Activated CD8-positive, alpha-beta memory T cell treated with anti-CD3 and anti-CD28 coated beads for 4 hours (primary cell): ENCODE measurements around the gene KCND3.

Experiments
- DNase-seq, 2 donors: peaks; one replicate each; pipeline ENCODE4 v3.0.0-alpha.2; 2020; ENCODE audit warnings: low read depth in 2 of 2

The KCND3 gene

DNA sequence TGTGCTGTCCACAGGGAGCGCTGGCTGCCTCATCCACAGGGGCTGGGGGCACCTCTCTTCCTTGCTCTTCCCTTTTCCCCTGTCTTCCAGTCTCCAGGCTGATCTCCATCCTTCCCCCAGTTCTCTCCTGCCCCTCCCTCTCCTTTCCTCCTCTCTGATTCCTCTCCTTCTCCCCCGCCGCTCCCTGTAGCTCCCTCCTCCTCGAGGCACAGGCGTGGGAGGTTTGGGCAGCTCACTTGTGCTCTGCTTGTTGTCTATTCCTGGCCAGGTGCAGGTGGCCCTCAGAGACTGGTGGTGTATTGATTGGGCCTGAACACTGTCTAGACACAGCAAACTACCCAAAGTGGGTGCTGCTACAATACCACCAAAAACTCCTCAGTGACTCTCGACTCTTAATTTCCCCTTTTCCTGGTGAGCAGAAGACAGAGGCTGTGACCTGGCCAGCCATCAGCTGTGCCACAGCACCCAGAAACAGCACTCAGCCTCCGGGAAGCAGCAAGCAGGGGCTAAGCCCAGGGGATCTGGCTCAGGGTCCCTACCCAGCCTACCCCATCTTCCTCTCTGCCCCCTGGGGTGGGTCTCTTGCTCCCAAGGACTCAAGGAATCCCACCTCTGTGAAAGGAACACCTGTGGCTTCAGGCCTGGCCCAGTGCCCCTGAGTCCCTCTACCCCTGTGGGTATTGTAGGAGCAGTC, 140.5 kb downstream of the KCND3 start:
- DNase-seq, result no peak

DNA sequence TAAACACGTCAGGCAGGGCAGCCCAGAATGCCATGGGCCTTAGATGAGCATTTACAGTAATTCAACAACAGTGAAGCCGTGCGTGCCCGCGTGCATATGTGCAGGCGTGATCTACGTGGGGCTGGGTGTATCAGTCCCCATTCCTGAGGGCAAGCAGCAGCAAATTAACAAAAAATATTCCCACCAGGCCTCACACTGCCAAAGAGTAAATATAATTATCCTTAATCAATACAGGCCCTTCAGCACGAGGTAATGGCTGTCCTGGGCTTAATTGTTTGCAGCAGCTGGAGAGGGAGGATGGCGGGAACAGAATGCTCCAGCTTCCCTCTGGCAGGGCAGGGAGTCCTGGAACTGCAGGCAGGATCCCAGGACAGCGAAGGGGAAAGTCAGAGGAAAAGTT, 142.0 kb downstream of the KCND3 start:
- DNase-seq, result no peak

DNA sequence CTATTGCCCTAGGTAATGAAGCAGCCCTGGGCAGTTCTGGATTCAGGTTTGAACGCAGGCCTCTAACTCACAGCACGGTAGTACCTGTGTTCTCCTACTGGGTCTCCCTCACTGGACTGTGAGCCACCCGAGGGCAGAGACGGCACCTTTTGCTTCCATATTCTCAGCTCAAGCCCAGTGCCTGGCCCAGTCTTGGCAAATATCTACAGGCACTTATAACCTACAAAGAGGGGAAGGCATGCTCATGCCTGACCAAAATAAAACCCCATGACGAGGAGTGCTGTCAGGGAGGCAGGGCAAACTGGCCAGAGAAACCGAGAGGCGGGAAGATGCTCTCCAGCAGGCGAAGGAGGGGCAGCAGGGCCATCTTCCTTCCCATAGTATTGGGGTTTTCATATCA, 142.6 kb downstream of the KCND3 start:
- no peak for DNase-seq

DNA sequence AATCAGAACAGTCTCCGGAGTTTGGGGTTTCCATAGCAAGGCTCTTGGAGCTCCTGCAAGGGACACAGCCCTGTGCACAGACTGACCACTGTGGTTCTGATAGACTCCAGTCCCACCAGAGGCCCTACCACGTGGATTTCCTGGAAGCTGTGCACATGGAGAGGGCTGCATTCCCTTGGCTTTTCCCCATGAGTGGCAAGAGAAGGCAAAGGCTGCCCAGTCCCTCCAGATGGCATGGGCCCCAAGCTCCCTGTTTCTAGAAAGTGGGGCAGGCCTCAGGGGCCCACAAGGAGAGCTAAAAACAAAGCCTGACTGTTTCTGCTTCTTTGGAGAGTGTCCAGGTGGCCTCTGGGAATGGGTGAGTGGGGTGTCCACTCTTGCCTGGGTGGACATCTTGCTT, 146.3 kb downstream of the KCND3 start:
- DNase-seq, result no peak

DNA sequence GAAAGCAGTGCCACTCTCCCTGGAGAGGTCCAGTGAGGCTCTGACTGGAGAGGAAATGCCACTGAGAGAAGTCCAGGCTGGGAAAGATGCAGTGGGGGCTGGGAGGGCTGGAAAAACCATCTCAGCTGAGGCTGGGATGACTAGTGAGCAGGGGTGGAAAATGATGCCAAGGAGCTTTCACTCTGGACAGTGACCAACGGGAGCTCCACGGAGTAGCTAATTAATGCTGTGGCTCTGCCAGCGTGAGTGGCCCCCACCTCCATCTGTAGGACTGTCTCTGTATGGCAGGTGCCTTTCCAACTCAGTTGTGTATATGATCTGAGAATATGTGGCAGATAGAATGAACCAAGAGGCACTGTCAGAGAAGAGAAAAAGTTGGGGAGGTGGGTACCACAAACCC, 147.1 kb downstream of the KCND3 start:
- DNase-seq, result no peak

DNA sequence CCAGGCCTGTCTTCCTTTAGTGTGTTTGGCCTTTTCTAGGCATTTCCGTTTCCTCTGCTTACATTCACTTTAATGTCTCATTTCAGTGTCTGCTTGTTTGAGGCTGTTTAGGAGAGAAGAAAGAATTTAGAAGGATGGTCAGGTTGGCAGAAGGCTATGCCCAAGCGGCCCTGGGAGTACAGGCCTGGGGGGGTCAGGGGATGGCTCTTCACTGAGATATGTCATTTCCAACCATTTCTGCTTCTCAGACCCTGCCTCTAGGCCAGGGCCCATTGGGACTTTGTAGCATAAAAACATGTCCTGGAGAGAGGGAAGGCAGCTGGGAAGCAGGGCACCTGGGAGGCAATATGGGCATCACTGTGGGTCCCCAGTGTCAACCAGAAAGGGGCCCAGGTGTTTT, 147.7 kb downstream of the KCND3 start:
- no peak for DNase-seq

DNA sequence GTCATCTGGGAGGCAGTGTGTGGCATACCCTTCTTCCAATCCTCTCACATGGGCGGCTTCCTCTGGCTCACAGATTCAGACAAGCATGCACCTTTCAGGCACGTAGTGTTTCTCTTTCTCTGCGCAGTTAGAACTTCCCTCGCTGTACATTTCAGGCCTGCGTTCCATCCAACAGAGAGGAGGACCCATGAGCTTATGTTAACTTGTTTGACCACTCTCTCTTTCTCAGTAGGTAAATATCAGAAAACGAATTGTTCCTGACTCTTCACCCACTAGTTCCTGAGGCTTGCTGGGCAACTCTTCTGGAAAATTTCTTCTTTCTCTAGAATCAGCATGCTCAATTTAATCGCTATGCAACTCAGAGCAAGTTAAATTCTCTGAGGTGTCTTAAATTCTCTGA, 148.3 kb downstream of the KCND3 start:
- DNase-seq, result no peak

DNA sequence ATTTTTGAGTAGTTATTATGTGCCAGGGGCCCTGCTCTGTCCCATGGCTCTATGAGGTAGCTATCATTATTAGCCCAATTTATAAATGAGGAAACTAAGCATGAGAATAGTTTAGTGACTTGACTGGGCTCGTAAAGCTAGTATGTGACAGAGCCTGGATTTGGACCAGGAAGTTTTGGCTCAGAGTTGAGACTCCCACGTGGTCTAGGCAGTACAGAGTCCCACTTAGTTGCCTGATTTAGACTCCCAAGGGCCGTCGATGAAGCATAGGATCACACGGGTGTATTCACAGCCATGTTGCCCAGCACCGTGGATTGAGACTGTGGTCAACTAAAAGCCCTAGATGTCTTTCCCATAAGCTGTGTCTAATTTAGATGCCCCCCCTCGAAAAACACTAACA, 152.1 kb downstream of the KCND3 start:
- DNase-seq, result no peak

DNA sequence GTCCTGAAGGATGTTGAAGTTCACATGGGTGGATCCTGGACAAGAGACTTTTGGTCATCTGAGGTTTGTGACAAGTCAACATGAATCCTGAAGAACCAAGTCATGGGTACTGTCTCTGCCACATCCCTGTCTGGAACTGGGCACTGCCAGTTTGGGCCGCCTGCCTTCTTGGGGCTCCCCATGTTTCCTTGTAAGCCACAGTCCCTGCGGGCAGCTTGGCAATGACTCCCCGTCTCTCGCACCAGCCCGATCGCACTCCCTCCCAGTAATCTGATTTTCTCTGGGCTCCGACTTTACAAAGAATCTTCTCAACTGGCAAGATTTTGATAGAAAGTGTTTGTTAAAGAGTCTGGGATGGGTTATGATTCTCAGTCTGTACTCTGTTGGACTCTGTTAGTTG, 153.4 kb downstream of the KCND3 start:
- no peak for DNase-seq

DNA sequence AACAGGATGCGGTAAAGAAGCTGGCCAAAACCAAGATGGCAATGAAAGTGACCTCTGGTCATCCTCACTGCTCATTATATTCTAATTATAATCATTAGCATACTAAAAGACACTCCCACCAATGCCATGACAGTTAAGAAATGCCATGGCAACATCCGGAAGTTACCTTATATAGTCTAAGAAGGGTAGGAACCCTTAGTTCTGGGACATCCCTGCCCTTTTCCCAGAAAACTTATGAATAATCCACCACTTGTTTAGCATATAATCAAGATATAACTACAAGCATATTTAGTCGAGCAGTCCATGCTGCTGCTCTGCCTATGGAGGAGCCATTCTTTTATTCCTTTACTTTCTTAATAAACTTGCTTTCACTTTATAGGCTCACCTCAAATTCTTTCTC, 154.0 kb downstream of the KCND3 start:
- no peak for DNase-seq

DNA sequence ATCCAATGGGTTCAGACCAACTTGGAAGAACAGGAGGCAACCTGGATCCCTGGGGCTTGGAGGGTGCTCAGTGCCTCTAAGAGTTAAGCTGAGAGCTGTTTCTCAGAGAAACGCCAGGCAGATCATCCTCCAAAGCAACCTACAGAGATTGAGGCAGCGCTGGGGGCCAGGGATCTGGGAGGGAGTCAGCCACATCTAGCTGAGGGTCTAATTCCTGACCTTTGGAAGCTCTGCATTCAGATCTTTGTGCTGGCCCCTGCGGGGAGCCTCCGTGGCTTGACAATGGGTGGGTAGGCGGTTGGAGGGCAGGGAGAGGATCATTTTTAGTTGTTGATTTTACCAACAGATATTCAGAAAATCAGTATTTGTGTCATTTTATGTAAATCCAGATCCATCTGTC, 154.5 kb downstream of the KCND3 start:
- DNase-seq, result no peak

DNA sequence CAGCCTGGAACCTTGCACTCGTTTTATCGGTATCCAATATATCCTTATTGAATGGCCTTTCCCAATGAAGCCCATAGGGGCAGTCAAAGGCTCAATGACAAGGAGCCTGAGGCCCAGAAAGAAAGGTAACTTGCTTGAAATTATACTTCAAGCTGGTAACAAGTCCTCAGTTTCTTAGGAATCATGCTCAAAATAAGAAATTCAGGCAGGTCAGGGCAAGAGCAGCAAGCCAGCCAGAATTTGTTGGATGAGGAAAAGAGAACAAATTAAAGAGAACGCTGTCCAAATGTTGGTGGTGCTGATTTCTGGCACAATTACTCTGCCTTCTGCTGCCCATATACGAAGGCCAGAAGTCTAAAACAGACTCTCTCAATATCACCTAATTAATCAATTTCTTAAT, 156.1 kb downstream of the KCND3 start:
- DNase-seq, result no peak

DNA sequence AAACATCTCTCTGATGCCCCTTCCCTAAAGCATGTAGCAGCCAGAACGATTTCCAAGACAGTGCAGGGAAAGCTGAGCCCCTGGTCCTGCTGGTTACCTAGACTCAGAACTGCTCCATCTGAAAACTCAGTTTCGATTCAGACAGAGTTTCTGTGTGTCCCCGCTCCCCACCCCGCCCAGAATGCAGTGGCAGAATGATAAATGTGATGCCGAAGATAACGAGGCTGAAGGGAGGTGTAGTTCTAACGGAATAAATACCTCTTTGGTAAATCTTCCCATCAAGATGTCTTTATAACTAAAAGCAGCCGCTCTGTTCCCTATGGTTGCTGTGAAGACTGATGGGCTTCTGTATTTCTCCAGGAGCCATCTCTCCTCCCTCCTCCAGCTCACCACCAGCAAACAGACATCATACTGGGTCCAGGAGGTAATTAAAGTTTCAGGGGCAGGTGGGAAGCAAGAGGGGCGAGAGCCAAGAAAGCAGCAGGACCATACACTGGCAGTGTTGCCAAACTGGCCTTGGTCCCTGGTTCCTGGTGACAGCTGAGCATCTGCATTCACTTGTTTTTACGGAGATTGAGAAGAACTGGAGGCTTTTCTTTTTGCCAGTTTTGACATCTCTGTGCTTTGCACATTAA, 156.8 kb downstream of the KCND3 start:
- DNase-seq, result no peak

DNA sequence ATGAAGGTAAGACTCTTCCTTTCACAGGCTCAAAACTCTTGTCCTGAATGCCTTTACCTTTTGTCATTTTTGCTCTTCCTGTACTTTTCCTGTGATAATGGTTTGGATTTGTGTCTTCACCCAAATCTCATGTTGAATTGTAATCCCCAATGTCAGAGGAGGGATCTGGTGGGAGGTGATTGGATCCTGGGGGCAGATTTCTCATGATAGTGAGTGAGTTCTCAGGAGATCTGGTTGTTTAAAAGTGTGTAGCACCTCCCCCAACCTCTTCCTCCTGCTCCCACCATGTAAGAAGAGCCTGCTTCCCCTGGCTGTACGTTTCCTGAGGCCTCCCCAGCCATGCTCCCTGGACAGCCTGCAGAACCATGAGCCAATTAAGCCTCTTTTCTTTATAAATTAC, 158.3 kb downstream of the KCND3 start:
- no peak for DNase-seq

DNA sequence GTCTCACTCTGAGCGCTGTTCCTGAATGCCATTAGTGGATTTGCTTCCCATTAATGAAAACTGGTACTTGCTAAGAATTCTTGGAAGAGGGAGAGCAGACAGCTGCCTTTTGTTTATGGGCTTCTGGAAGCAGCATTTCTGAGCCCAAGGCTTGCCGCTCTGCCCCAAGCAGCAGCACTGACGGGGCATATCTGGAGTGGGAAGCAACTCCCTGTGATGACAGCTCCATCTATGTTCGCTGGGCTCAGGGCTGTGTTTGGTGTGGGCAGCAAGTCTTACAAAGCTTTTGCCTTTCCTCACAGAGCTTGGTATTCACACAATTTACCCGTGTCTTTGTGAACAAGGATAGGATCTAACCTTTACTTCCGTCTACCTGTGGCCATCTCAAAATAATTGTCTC, 161.5 kb downstream of the KCND3 start:
- DNase-seq, result no peak

DNA sequence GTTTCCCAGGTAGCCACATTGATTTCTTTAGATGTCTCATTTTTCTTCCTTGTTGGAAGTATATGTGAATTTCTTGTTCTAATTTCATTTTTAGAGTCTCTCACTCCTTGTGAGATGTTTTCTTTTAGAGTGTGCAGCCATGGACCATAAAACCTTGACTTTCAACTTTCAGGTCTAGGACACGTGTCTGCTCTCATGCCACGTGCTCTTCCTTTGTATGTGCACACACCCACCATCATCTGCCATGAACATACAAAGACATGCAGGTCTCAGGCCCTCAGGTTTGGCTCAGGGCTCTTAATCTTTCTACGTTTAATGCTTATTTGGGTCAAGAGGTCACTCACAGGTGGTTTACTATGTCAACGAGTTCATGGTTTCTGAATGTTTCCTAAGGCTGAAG, 163.2 kb downstream of the KCND3 start:
- no peak for DNase-seq

DNA sequence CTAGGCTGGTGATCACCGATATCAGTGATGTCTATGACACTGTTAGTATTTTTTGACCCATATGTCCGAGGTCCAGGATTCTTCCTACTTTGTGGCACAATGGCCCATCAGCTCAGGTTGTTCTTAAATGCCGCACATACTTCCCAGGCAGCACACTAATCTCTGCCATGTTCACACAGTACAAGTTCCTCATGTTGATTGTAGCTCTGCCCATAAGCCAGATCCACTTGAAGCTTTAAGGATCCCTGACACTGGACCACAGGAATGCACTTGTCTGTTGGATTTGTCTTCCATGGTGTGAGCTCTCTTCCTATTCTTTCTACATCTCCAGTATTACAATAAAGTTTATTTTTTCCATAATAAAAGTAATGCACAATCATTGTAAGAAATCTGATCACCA, 164.3 kb downstream of the KCND3 start:
- DNase-seq, result no peak

DNA sequence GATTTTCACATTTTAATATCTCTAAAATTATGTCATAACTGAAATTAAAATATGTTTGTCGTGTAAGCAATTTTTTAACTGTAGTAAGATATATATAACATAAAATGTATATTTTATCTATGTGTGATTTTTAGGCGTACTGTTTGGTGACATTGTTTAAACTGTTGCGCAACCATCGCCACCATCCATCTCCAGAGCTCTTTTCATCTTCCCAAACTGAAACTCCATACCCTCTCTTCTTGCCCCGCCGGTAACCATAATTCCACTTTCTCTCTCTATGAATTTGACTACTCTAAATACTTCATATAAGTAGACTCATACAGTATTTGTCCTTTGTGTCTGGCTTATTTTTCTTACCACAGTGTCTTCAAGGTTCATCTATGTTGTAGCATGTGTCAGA, 167.3 kb downstream of the KCND3 start:
- no peak for DNase-seq

DNA sequence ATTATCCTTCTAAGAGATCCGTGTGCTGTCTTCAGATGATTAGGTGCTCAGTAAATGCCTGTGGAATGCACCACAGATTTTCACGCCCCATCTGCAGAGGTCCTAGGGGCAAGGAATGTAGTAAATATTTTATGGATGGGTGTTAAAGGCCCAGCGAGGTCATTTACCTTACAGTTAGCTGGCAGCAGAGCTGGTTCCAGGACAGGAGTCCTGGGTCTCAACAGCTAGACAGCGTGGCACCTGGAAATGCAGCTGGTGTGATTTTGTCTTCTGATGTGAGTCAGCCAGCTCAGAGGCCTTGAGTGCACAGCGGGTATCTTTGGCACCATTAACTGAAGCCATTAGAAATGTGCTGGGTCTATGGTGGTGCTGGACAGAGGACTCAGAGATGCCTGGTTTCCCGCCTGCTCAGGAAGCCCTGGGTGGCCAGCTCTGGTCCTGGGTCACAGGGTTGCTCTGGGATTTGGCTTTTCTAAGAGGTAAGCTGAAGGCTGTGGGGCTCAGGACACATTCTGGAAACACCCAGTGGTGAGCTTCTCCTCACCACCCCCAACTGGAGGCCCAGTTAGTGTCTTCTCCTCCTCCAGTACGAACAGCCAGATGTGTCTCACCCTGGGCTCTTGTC, 168.2 kb downstream of the KCND3 start:
- no peak for DNase-seq

DNA sequence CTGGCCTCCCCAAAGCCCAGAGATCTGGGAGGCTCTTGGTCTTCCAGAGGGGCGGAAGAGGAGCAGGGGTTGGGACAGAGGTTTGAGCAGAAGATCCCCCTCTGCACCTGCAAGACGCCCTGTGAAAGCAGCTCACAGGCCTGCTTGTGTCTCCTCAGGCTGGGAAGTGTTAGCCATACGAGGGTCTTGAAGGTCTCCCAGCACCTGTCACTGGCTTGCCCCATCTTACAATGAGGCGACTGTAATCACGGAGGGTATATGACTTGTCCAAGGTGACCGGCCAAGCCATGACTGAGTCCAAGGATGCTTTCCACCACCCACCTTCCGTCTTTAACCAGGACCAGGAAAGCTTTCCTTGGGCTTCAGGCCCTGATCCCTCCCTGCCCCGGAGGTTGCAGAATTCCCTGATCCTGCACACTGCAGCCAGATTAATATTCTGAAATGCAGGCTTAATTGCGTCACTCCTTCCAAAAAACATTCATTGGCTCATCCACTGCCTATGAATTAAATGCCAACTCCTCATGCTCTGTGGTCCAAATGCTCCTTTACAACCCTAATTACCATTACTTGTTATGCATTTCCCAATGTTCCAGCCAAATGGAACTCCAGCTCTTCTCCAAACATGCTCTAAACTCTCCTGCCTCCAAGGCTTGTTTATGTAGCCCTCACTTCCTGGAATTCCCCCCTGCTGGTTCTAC, 169.8 kb downstream of the KCND3 start:
- no peak for DNase-seq

DNA sequence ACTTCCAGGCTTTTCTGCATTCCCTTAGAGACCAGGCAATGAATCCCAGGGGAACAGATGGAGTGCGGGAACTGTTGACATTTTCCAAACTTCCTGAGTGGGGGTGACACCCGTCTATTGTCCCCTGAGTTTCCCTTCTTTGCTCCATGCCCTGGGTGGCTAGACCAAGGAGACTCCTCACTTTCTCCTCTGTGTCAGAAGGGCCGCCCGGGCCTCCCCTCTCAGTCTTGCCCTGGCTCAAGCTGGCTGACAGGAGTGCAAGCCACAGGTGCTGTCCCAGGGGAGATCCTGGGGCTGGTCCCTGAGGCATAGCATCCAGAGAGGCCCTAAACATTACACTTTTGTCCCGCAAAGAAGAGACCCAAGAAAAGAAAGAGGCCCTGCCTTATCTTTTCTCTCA, 170.9 kb downstream of the KCND3 start:
- no peak for DNase-seq

DNA sequence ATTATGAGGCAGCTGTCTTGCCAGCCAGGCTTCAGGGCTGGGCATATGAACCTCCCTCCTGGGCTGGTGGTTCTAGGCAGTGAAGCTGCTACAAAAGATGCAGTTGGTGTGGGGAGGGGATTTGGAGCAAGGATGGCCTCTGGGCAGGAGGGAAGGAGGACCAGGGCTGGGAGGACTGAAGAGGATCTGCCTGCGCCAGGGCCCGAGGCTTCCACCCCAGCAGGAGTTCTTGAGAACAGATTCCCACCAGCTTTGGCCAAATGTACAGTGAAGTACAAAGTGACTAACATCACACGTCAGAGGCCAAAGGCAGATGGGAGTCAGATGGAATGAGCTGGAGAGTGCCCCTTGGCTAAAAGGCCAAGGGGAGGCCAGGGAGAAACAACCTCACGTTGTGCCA, 171.4 kb downstream of the KCND3 start:
- no peak for DNase-seq

DNA sequence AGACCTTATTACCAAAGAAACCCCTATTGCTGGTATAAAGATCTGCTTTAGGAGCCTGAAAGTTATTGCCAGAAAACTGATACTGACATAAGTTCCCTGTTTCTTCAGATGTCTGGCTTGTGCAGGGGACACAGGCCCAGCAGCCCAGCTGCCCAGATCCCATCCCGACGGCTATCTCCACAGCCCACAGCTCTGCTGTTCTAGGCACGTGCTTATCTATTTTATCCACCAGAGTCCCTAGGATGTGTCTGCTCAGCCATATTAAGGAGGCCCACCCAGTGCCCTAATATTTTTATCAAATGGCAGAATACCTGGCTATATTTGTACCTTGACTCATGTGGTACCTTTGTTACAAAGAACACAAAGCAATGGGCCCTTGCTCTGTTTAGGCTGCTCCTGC, 174.8 kb downstream of the KCND3 start:
- DNase-seq, result no peak
